Brain pericyte (primary cell): ENCODE results near the gene ACOT4.
"Not testable (repeated sequence)": the region's sequence is repeated elsewhere in the genome, so short reads cannot be mapped to it uniquely, and the experiment has no call there.

ENCODE experiments used
- DNase-seq: peaks from one replicate; pipeline ENCODE4 v3.0.0-alpha.2; 2012; ENCODE audit warnings: low read depth, low spot score

The ACOT4 gene, protein sequence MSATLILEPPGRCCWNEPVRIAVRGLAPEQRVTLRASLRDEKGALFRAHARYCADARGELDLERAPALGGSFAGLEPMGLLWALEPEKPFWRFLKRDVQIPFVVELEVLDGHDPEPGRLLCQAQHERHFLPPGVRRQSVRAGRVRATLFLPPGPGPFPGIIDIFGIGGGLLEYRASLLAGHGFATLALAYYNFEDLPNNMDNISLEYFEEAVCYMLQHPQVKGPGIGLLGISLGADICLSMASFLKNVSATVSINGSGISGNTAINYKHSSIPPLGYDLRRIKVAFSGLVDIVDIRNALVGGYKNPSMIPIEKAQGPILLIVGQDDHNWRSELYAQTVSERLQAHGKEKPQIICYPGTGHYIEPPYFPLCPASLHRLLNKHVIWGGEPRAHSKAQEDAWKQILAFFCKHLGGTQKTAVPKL

DNA sequence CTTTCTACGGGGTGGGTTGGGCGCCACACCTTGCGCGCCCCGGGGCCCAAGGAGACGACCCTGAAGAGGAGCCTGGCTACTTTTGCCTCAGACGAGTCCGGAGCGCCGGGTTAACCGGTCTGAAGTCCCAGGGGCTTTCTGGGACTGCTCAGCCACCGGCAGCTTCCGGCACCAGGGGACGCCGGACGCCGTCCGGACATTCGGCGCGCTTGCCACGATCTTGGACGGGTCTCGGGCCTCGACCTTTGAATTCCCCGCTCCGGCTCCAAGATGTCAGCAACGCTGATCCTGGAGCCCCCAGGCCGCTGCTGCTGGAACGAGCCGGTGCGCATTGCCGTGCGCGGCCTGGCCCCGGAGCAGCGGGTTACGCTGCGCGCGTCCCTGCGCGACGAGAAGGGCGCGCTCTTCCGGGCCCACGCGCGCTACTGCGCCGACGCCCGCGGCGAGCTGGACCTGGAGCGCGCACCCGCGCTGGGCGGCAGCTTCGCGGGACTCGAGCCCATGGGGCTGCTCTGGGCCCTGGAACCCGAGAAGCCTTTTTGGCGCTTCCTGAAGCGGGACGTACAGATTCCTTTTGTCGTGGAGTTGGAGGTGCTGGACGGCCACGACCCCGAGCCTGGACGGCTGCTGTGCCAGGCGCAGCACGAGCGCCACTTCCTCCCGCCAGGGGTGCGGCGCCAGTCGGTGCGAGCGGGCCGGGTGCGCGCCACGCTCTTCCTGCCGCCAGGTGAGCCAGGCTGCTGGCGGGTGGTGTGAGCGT lies at the start of gene ACOT4:
ACOT4 (plus strand) TSS at position 184 of the 760 bp plus-strand sequence; CDS start at position 271, 87 bp downstream.
- DNase-seq = no peak

DNA sequence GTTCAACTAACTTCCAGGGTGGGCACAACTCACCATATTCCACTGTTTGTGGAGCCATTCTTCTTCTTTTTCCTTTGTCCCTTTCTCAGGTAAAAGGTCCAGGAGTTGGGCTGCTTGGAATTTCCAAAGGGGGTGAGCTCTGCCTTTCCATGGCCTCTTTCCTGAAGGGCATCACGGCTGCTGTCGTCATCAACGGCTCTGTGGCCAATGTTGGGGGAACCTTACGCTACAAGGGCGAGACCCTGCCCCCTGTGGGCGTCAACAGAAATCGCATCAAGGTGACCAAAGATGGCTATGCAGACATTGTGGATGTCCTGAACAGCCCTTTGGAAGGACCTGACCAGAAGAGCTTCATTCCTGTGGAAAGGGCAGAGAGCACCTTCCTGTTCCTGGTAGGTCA lies 48.7 kb upstream of the ACOT4 start:
- not testable (repeated sequence) for DNase-seq

DNA sequence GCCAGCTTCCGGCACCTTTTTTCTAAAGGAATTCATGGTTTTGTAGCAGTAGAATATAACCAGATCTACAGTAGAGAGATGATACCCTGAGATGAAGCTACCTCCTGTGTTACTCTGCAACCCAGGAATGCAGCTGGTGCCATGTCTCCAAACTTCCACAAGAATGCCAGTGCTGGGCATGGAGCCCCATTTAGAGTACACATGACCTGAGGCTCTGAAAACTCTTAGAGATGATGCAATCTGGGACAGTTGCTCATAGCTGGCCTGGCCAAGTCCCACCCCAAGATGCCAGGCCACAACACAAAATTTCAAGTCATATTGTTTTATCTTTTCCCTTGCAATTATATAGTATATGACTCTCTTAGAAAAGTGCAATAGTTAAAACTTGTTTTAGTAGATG lies 46.3 kb upstream of the ACOT4 start:
- not testable (repeated sequence) for DNase-seq

DNA sequence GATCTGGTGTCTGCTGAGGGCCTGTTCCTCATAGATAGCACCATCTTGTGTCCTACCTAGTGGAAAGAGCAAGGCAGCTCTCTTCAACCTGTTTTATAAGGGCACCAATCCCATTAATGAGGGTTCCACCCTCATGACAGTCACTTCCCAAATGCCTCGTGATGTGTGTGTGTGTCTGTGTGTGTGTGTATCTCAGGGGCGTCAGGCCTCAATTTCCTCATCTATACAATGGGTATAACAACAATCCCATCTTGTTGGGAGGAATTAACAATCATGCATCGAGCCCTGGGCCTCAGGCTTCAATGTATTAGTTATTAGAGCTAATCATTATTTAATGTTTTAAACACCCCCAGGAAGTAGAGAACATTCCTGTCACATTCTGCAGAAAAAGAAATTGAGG lies 42.6 kb upstream of the ACOT4 start:
- DNase-seq = not testable (repeated sequence)

DNA sequence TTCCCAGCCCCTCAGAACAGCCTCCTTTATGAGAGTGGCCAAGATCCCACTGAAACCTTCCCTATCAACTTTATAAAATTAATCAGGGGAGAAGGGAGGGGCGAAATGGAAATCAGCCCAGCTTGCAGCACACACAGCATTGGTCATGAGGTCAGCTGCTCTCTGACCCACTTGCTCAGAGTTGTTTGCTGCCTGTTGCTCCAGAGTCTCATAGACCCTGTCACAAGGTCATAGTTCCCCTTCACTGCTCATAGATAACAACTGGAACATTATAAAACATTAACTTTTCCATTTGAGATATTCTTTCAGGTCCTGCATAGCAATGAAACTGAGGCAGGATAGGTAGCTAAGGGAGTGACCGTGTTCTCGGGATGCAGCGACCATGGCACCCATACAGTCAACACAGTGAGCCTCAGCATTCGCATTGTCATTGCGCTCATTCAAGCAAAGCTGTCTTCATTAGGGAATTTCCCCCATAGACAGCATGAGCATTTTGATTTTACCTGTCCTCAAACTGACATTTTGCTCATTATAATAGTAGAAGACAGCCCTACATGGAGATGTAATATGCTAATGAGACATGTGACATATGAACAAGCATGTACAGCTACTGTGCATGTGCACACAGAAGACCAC lies 41.7 kb upstream of the ACOT4 start:
- not testable (repeated sequence) for DNase-seq

DNA sequence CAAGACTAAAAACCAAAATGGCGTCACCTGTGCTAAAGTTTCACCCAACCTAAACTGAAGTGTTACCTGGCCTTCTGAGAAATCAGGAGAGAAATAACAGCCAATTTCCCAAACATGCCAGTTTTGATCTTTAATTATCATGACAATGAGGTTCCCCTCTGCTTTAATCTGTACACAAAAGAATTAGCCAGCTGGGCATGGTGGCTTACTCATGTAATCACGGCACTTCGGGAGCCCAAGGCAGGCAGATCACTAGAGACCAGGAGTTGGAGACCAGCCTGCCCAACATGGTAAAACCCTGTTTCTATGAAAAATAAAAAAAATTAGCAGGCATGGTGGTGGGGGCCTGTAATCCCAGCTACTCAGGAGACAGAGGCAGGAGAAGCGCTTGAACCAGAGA lies 37.8 kb upstream of the ACOT4 start:
- no peak for DNase-seq

DNA sequence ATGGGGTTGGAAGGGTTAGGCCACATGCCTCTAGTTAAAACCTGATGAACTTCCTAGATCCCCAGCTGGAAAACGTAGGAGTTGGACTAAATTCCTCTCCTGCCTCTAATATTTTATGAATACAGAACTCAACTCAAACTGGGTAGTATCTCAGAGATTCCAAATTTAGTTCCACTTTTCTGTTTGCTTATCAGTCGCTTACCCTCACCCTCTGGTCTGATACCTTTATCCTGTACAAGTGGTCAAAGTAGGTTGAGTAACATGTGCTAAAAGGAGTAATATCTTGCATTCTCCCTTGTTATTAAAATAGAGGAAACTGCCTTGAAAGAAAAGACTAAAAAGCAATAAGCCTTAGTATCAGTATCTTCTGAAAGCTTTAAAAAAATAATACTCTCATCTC lies 34.5 kb upstream of the ACOT4 start:
- DNase-seq = not testable (repeated sequence)

DNA sequence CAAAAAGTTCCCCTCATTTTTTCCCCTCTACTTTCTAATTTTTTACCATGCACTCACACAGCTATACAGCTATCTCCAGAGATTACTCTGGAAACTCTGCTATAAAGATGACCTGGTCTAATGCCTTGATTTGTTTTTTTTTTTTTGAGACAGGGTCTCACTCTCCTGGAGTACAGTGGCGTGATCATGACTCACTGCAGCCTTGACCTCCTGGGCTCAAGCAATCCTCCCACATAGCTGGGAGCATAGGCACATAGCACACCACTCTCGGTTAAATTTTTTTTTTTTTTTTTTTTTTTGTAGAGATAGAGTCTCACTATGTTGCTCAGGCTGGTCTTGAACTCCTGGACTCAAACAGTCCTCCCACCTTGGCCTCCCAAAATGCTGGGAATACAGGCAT lies 33.4 kb upstream of the ACOT4 start:
- not testable (repeated sequence) for DNase-seq

DNA sequence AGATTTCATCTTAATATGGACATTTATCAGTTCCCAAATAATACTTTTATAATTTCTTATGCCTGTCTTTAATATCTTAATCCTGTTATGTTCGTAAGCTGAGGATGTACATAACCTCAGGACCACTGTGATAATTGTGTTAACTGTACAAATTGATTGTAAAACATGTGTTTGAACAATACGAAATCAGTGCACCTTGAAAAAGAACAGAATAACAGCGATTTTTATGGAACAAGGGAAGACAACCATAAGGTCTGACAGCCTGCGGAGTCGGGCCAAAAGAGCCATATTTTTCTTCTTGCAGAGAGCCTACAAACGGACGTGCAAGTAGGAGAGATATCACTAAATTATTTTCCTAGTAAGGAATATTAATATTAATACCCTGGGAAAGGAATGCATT lies 29.4 kb upstream of the ACOT4 start:
- not testable (repeated sequence) for DNase-seq

DNA sequence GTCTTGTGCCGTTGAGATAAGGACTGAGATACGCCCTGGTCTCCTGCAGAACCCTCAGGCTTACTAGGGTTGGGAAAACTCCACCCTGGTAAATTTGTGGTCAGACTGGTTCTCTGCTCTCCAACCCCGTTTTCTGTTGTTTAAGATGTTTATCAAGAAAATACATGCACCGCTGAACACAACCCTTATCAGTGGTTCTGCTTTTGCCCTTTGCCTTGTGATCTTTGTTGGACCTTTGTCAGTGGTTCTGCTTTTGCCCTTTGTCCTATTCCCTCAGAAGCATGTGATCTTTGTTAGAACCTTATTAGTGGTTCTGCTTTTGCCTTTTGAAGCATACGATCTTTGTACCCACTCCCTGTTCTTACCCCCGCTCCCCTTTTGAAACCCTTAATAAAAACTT lies 29.0 kb upstream of the ACOT4 start:
- not testable (repeated sequence) for DNase-seq

DNA sequence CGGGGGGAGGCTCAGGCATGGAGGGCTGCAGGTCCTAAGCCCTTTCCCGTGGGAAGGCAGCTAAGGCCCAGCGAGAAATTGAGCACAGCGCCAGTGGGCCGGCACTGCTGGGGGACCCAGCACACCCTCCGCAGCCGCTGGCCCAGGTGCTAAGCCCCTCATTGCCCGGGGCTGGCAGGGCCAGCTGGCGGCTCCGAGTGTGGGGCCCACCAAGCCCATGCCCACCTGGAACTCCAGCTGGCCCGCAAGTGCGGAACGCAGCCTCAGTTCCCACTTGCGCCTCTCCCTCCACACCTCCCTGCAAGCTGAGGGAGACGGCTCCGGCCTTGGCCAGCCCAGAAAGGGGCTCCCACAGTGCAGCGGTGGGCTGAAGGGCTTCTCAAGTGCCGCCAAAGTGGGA lies 25.2 kb upstream of the ACOT4 start:
- not testable (repeated sequence) for DNase-seq

DNA sequence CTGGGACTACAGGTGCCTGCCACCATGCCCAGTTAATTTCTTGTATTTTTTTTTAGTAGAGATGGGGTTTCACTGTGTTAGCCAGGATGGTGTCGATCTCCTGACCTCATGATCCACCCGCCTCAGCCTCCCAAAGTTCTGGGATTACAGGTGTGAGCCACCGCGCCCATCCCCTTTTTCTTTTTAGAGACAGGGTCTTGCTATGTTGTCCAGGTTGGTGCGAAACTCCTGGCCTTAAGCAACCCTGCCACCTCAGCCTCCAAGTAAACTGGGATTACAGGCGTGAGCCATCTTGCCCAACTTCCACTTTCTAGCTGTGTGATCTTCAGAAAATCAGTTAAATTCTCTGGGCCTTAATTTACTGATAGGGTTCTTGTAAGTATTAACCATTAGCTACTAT lies 24.7 kb upstream of the ACOT4 start:
- not testable (repeated sequence) for DNase-seq

DNA sequence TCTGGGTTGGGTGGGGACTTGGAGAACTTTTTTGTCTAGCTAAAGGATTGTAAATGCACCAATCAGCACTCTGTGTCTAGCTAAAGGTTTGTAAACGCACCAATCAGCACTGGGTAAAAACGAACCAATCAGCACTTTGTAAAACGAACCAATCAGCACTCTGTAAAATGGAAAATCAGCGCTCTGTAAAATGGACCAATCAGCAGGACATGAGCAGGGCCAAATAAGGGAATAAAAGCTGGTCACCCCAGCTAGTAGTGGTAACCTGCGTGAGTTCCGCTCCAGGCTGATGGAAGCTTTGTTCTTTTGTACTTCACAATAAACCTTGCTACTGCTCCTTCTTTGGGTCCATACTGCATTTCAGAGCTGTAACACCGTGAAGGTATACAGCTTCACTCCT lies 24.3 kb upstream of the ACOT4 start:
- DNase-seq = no peak

DNA sequence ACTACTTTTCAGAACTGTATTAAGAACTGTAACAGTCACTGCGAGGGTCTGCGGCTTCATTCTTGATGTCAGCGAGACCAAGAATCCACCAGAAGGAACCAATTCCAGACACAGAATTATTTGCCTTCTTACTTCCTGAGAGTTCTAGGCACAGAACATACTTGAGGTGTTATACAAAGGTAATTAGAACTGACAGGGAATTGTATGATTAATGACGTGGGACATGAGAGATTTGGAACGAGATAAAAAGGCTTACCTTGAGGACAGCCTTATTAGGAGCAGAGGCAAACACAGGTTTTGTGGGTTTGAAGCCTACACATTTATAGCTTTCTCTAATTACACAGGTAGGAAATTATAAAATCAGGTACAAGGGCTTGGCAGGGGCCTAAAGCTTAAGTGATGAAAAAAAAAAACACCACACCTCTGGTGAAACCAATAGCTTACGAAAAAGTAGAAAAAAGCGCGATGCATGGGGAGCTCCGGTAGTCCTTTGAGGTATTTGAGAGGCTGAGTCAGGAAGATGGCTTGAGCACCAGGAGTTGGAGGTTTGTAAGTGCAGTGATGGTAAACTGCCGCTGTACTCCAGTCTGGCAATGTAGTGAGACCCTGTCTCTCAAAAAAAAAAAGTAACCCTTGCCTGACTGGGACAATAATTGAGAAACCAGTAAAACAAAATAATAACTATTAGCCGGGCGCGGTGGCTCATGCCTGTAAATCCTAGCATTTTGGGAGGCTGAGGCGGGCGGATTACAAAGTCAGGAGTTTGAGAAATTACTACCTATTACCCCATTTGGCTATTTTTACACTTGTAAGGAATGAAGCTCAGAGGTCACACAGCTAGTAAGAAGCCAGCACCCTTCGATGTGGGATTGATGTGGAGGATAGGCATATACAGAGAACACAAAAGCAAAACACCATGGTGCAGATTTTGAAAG lies 23.5 kb upstream of the ACOT4 start:
- DNase-seq = no peak

DNA sequence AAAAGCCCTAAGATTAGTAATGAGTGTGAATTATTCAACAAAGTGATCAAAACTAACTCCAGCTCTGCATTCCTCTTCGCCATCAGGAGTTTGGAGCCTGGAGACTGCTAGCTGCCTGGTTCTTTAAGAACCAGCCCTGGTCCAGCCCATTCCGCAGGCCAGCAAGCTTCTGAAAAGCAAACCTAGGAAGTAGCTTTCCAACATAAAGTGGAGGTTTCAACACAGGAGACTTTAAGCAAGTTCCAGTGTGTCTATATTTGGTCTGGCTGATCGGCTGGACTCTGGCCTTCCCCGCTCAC lies 22.8 kb upstream of the ACOT4 start:
- DNase-seq = not testable (repeated sequence)

DNA sequence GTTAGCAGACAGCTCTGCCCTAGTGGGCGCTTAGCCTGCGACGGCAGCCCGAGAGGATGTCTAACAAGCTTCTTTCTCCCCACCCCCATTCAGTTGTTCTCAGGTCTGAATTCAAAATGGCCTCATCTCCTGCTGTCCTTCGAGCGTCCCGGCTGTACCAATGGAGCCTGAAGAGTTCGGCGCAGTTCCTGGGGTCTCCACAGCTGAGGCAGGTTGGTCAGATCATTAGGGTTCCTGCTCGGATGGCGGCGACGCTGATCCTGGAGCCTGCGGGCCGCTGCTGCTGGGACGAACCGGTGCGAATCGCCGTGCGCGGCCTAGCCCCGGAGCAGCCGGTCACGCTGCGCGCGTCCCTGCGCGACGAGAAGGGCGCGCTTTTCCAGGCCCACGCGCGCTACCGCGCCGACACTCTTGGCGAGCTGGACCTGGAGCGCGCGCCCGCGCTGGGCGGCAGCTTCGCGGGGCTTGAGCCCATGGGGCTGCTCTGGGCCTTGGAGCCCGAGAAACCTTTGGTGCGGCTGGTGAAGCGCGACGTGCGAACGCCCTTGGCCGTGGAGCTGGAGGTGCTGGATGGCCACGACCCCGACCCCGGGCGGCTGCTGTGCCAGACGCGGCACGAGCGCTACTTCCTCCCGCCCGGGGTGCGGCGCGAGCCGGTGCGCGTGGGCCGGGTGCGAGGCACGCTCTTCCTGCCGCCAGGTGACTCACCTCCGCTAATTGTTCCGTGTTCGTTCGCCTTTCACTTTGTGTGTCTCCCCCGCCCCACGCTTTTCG lies 22.3 kb upstream of the ACOT4 start, which contains the start of gene ACOT2:
ACOT2 (plus strand) TSS at position 29 of the 774 bp plus-strand sequence; CDS start at position 57, 28 bp downstream.
- DNase-seq = peak; percentile 74

DNA sequence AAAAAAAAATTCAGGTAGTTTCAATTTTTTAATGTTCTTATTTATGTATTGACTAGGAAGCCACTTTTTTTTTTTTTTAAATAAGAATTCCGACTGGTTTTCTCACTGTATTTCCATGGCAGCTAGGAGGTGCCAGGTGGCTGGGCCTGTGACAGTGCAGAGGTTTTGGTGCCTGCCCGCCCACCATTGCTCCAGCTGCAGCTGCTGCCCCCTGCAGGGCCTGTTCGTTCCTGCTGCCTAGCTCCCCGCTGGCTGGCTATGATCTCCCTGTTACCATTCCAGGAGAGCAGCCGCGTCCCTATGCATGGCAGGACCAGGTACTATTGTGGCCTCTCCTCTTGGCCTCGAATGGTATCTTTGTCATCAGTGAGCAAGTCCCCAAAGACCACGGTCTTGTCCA lies 20.8 kb upstream of the ACOT4 start:
- not testable (repeated sequence) for DNase-seq

DNA sequence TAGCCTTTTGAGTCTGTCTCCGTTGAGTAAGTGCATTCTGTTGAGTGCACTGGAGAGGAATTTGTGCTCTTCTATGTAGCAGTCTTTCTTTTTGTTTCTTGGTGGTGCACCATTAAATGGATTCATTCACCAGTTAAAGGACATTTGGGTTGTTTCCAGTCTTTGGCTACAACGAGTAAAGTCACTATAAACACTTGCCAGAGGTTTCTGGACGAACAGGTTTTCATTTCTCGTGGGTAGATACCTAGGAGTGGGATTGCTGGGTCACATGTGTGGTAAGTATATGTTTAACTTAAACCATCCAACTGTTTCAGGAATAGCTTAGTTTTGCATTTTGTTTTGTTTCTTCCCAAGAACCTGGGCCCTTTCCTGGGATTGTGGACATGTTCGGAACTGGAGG lies 18.6 kb upstream of the ACOT4 start:
- DNase-seq = not testable (repeated sequence)

DNA sequence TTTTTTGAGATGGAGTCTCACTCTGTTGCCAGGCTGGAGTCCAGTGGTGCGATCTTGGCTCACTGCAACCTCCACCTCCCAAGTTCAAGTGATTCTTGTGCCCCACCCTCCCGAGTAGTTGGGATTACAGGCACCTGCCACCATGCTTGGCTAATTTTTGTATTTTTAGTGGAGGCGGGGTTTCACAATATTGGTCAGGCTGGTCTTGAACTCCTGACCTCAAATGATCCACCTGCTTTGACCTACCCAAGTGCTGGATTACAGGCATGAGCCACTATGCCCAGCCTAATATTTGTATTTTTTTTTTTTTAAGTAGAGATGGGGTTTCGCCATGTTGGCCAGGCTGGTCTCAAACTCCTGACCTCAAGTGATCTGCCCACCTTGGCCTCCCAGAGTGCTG lies 17.9 kb upstream of the ACOT4 start:
- DNase-seq = not testable (repeated sequence)

DNA sequence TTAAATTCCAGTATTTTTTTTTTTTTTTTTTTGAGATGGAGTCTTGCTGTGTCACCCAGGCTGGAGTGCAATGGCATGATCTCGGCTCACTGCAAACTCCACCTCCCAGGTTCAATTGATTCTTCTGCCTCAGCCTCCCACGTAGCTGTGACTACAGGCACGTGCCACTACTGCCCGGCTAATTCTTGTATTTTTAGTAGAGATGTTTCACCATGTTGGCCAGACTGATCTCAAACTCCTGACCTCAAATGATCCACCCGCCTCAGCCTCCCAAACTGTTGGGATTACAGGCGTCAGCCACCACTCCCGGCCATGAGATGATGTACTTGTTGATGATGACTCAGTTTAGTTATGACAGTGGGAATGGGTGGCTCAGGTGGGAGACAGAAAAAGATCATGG lies 17.4 kb upstream of the ACOT4 start:
- DNase-seq = not testable (repeated sequence)
